Stimulated activated naive CD8-positive, alpha-beta T cell treated with anti-CD3 and anti-CD28 coated beads, Interleukin-15, Interleukin-2, amounts not matched to agents 100 ng/mL and 50 ng/mL, for 24 hours (primary cell): ENCODE measurements around the gene UBE2A.

Source experiments
- H3K27ac Mint-ChIP-seq: one replicate; pipeline ENCODE4 v1.8.0; 2021; ENCODE audit warnings: mild to moderate bottlenecking, mixed read lengths
- H3K27me3 Mint-ChIP-seq: one replicate; pipeline ENCODE4 v1.8.0; 2021; ENCODE audit warnings: mixed read lengths
- H3K36me3 Mint-ChIP-seq: one replicate; pipeline ENCODE4 v1.8.0; 2021; ENCODE audit warnings: low read depth, mixed read lengths
- H3K4me1 Mint-ChIP-seq: one replicate; pipeline ENCODE4 v1.8.0; 2021; ENCODE audit warnings: low read depth, mixed read lengths
- H3K4me3 Mint-ChIP-seq: one replicate; pipeline ENCODE4 v1.8.0; 2021; ENCODE audit warnings: mild to moderate bottlenecking, mixed read lengths
- H3K9me3 Mint-ChIP-seq: one replicate; pipeline ENCODE4 v1.8.0; 2021; ENCODE audit warnings: mixed read lengths

UBE2A gene

GRCh38 chrX:119574394-119575266 lies at the start of gene UBE2A:
UBE2A (plus strand) TSS chrX:119574563; CDS start chrX:119574712, 149 bp downstream.
- Mint-ChIP-seq H3K4me3 (peak within 1 kb of the TSS; percentile 93), H3K36me3 (peaks cover 6% of the 10 kb centered on the region), H3K9me3 (no peaks in the 10 kb centered on the region), H3K27ac (peak within 1 kb of the TSS; percentile 95), H3K27me3 (no peaks in the 10 kb centered on the region), H3K4me1 (peaks cover 24% of the 10 kb centered on the region)

GRCh38 chrX:119529345-119530276 lies 44.8 kb upstream of the UBE2A start:
- Mint-ChIP-seq H3K27me3 (no peaks in the 10 kb centered on the region), H3K9me3 (no peaks in the 10 kb centered on the region), H3K4me3 (no peak overlapping the region), H3K4me1 (peaks cover 3% of the 10 kb centered on the region), H3K36me3 (peaks cover 9% of the 10 kb centered on the region), H3K27ac (no peak overlapping the region)

GRCh38 chrX:119537487-119537886 lies 36.9 kb upstream of the UBE2A start:
- H3K4me1 Mint-ChIP-seq: no peaks in the 10 kb centered on the region
- peaks cover 18% of the 10 kb centered on the region for H3K36me3 Mint-ChIP-seq
- H3K4me3 Mint-ChIP-seq: no peak overlapping the region
- no peaks in the 10 kb centered on the region for H3K27me3 Mint-ChIP-seq
- no peak overlapping the region for H3K27ac Mint-ChIP-seq
- H3K9me3 Mint-ChIP-seq: no peaks in the 10 kb centered on the region

GRCh38 chrX:119539872-119540271 lies 34.5 kb upstream of the UBE2A start:
- Mint-ChIP-seq H3K9me3 (no peaks in the 10 kb centered on the region), H3K4me1 (no peaks in the 10 kb centered on the region), H3K4me3 (no peak overlapping the region), H3K27me3 (no peaks in the 10 kb centered on the region), H3K36me3 (peaks cover 15% of the 10 kb centered on the region), H3K27ac (no peak overlapping the region)

- peaks cover 15% of the 10 kb centered on the region for H3K36me3 Mint-ChIP-seq
- H3K9me3 Mint-ChIP-seq: no peaks in the 10 kb centered on the region
- H3K4me3 Mint-ChIP-seq: no peak overlapping the region
- no peaks in the 10 kb centered on the region for H3K4me1 Mint-ChIP-seq
- H3K27me3 Mint-ChIP-seq: no peaks in the 10 kb centered on the region
- H3K27ac Mint-ChIP-seq: no peak overlapping the region
Measured at GRCh38 chrX:119541188-119541587, 33.2 kb upstream of the UBE2A start.

- Mint-ChIP-seq H3K9me3 (no peaks in the 10 kb centered on the region), H3K36me3 (peaks cover 9% of the 10 kb centered on the region), H3K27me3 (no peaks in the 10 kb centered on the region), H3K4me1 (peaks cover 16% of the 10 kb centered on the region), H3K27ac (no peak overlapping the region), H3K4me3 (no peak overlapping the region)
Measured at GRCh38 chrX:119549327-119550016, 24.9 kb upstream of the UBE2A start.

GRCh38 chrX:119552508-119552907 lies 21.9 kb upstream of the UBE2A start:
- Mint-ChIP-seq H3K27ac (no peak overlapping the region), H3K9me3 (no peaks in the 10 kb centered on the region), H3K4me3 (no peak overlapping the region), H3K36me3 (peaks cover 19% of the 10 kb centered on the region), H3K27me3 (no peaks in the 10 kb centered on the region), H3K4me1 (peaks cover 16% of the 10 kb centered on the region)

GRCh38 chrX:119565107-119565663 lies 9.2 kb upstream of the UBE2A start, which contains the start of gene STEEP1:
STEEP1 (minus strand) TSS chrX:119565409; CDS start chrX:119565355, 54 bp downstream.
- H3K4me1 Mint-ChIP-seq: peaks cover 18% of the 10 kb centered on the region
- no peaks in the 10 kb centered on the region for H3K36me3 Mint-ChIP-seq
- H3K27ac Mint-ChIP-seq: peak within 1 kb of the TSS; percentile 87
- no peaks in the 10 kb centered on the region for H3K27me3 Mint-ChIP-seq
- peak within 1 kb of the TSS; percentile 86 for H3K4me3 Mint-ChIP-seq
- H3K9me3 Mint-ChIP-seq: no peaks in the 10 kb centered on the region

- Mint-ChIP-seq H3K27ac (no peak overlapping the region), H3K9me3 (no peaks in the 10 kb centered on the region), H3K4me3 (no peak overlapping the region), H3K36me3 (no peaks in the 10 kb centered on the region), H3K4me1 (peaks cover 11% of the 10 kb centered on the region), H3K27me3 (no peaks in the 10 kb centered on the region)
Measured at GRCh38 chrX:119570351-119570835, 4.0 kb upstream of the UBE2A start.

GRCh38 chrX:119573222-119573621 lies 1.1 kb upstream of the UBE2A start:
- H3K4me3 Mint-ChIP-seq: no peak overlapping the region
- H3K9me3 Mint-ChIP-seq: no peaks in the 10 kb centered on the region
- H3K27me3 Mint-ChIP-seq: no peaks in the 10 kb centered on the region
- peaks cover 6% of the 10 kb centered on the region for H3K36me3 Mint-ChIP-seq
- H3K27ac Mint-ChIP-seq: peak overlapping the region; percentile 11
- H3K4me1 Mint-ChIP-seq: peaks cover 18% of the 10 kb centered on the region

GRCh38 chrX:119573840-119574393 lies 446 bp upstream of the UBE2A start:
- Mint-ChIP-seq H3K9me3 (no peaks in the 10 kb centered on the region), H3K36me3 (peaks cover 6% of the 10 kb centered on the region), H3K27me3 (no peaks in the 10 kb centered on the region), H3K4me1 (peaks cover 21% of the 10 kb centered on the region), H3K4me3 (peak overlapping the region; percentile 93), H3K27ac (peak overlapping the region; percentile 95)

GRCh38 chrX:119579414-119579813 lies 5.1 kb downstream of the UBE2A start:
- Mint-ChIP-seq H3K27ac (no peak overlapping the region), H3K27me3 (no peaks in the 10 kb centered on the region), H3K9me3 (no peaks in the 10 kb centered on the region), H3K36me3 (peaks cover 6% of the 10 kb centered on the region), H3K4me3 (no peak overlapping the region), H3K4me1 (peaks cover 21% of the 10 kb centered on the region)

GRCh38 chrX:119583431-119584059 lies 9.2 kb downstream of the UBE2A start:
- Mint-ChIP-seq H3K27ac (peak overlapping the region; percentile 54), H3K4me3 (no peak overlapping the region), H3K4me1 (peaks cover 10% of the 10 kb centered on the region), H3K9me3 (no peaks in the 10 kb centered on the region), H3K27me3 (no peaks in the 10 kb centered on the region), H3K36me3 (peaks cover 2% of the 10 kb centered on the region)
